Right atrium auricular region (tissue), 2 donors: ENCODE results near the gene TRIO. TPM values are rescaled to one million over a fixed set of nuclear protein-coding genes. Genes with fewer than 3 reads are reported as not detected.

ENCODE experiments used
- DNase-seq: peaks from one replicate; pipeline ENCODE4 v3.0.0-alpha.2; 2019; ENCODE audit warnings: low spot score
- H3K27ac ChIP-seq, 2 donors: fragments of 200-600 bp; sonication (generic); 1 replicate in 1 of 2; 2 replicates in 1 of 2; pipeline ENCODE4 v1.5.1; 2016 to 2019
- H3K27me3 ChIP-seq, 2 donors: fragments of 200-600 bp; sonication (generic); one replicate each; pipeline versions ENCODE4 v1.5.1 to v1.6.0; 2017 to 2019
- H3K36me3 ChIP-seq: fragments of 200-600 bp; sonication (generic); one replicate; pipeline ENCODE4 v1.5.1; 2016
- H3K4me1 ChIP-seq, 2 donors: fragments of 200-600 bp; sonication (generic); one replicate each; pipeline versions ENCODE4 v1.5.1 to v1.6.0; 2017 to 2019
- H3K4me3 ChIP-seq, 2 donors: fragments of 200-600 bp; sonication (generic); 1 replicate in 1 of 2; 2 replicates in 1 of 2; pipeline ENCODE4 v1.5.1; 2017 to 2019; ENCODE audit warnings: mild to moderate bottlenecking in 1 of 2, moderate library complexity in 1 of 2
- H3K9me3 ChIP-seq, 2 donors: fragments of 200-600 bp; sonication (generic); one replicate each; pipeline ENCODE4 v1.5.1; 2019
- total RNA-seq, 2 donors: library from RNA; depleted of rRNA; stranded (reverse); fragments of >200 nt; gene quantifications; one replicate each; pipeline ENCODE4 v1.1.0, GENCODE V29; 2016
- TF ChIP-seq, protein P1 (sequence below), 2 donors: fragments of 200-600 bp; sonication (generic); IDR thresholded peaks; one replicate each; pipeline ENCODE4 v1.5.1; 2019; ENCODE audit warnings: antibody characterized with exemption in 2 of 2

The TRIO gene
- total RNA-seq, 2 donors from 2014 or later, result 51.6 to 67.0 TPM

DNA sequence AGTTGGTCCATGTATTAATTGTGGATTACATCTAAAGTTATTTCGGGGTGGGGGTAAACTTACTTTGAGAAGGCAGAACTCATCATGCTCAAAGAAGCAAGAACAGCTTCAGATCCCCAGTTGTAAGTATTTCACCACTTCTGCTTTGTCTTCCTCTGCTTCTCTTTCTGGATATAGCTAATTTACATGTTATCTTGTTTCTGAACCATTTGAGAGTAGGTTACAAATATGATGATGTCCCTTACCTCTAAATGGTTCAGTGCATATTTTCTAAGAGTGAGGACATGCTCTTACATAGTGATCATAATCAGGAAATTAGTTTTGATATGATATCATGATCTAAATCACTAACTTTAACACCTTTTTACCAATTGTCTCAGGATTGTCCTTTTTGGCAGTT is 11.9 kb downstream of the TRIO start:
- no peak overlapping the region for H3K4me3 ChIP-seq

GRCh38 chr5:14155739-14156138 is 12.6 kb downstream of the TRIO start:
- Histone ChIP-seq H3K9me3 (no peaks in the 10 kb centered on the region), H3K27me3 (no peaks in the 10 kb centered on the region), H3K4me3 (no peak overlapping the region), H3K4me1 (peaks cover 0 to 64% of the 10 kb centered on the region in 2 donors), H3K27ac (no peak overlapping the region), H3K36me3 (no peaks in the 10 kb centered on the region)
- TF ChIP-seq, protein P1, sequence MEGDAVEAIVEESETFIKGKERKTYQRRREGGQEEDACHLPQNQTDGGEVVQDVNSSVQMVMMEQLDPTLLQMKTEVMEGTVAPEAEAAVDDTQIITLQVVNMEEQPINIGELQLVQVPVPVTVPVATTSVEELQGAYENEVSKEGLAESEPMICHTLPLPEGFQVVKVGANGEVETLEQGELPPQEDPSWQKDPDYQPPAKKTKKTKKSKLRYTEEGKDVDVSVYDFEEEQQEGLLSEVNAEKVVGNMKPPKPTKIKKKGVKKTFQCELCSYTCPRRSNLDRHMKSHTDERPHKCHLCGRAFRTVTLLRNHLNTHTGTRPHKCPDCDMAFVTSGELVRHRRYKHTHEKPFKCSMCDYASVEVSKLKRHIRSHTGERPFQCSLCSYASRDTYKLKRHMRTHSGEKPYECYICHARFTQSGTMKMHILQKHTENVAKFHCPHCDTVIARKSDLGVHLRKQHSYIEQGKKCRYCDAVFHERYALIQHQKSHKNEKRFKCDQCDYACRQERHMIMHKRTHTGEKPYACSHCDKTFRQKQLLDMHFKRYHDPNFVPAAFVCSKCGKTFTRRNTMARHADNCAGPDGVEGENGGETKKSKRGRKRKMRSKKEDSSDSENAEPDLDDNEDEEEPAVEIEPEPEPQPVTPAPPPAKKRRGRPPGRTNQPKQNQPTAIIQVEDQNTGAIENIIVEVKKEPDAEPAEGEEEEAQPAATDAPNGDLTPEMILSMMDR (IDR thresholded peaks at IDR 0.05), result no peak
- DNase-seq, result no peak

More for the DNA sequence above, 11.9 kb downstream of the TRIO start:
- no peaks in the 10 kb centered on the region for H3K36me3 ChIP-seq
- DNase-seq, result no peak
- peaks cover 0 to 59% of the 10 kb centered on the region in 2 donors for H3K4me1 ChIP-seq
- H3K27me3 ChIP-seq, result no peaks in the 10 kb centered on the region
- no peaks in the 10 kb centered on the region for H3K9me3 ChIP-seq
- H3K27ac ChIP-seq, result no peak overlapping the region
- TF ChIP-seq, protein P1 (IDR thresholded peaks at IDR 0.05), result no peak

- DNase-seq, result no peak
- Histone ChIP-seq H3K4me1 (peaks cover 0 to 69% of the 10 kb centered on the region in 2 donors), H3K9me3 (no peaks in the 10 kb centered on the region), H3K36me3 (no peaks in the 10 kb centered on the region), H3K27me3 (no peaks in the 10 kb centered on the region), H3K27ac (peak overlapping the region in 1 of 2 donors; percentile 46), H3K4me3 (no peak overlapping the region)
- TF ChIP-seq, protein P1 (IDR thresholded peaks at IDR 0.05), result no peak
Measured at GRCh38 chr5:14156290-14156649, 13.1 kb downstream of the TRIO start.

GRCh38 chr5:14156650-14157492 is 13.7 kb downstream of the TRIO start:
- H3K27ac ChIP-seq, result peak overlapping the region; percentile 46 to 58
- no peaks in the 10 kb centered on the region for H3K36me3 ChIP-seq
- H3K4me3 ChIP-seq, result peak overlapping the region in 1 of 2 donors; percentile 23
- H3K27me3 ChIP-seq, result no peaks in the 10 kb centered on the region
- H3K4me1 ChIP-seq, result peaks cover 0 to 75% of the 10 kb centered on the region in 2 donors
- H3K9me3 ChIP-seq, result no peaks in the 10 kb centered on the region
- TF ChIP-seq, protein P1 (IDR thresholded peaks at IDR 0.05), result no peak
- no peak for DNase-seq

GRCh38 chr5:14157493-14157782 is 14.3 kb downstream of the TRIO start:
- Histone ChIP-seq H3K4me3 (no peak overlapping the region), H3K4me1 (peaks cover 0 to 81% of the 10 kb centered on the region in 2 donors), H3K27me3 (no peaks in the 10 kb centered on the region), H3K27ac (no peak overlapping the region), H3K9me3 (no peaks in the 10 kb centered on the region), H3K36me3 (no peaks in the 10 kb centered on the region)
- DNase-seq, result no peak
- TF ChIP-seq, protein P1 (IDR thresholded peaks at IDR 0.05), result no peak
